Gastroesophageal sphincter (tissue), 3 donors: ENCODE results near the gene TNFSF12.

ENCODE experiments used
- CTCF ChIP-seq, 4 experiments: fragments of 200-600 bp in 2 of 4; fragments of 450-650 bp in 2 of 4; sonication (generic) in 1 of 4; IDR thresholded peaks; one replicate each; pipeline ENCODE4 v1.5.1; 2017 to 2019; ENCODE audit warnings: antibody characterized with exemption in 4 of 4, mild to moderate bottlenecking in 2 of 4, moderate library complexity in 2 of 4
- EP300 ChIP-seq: sonication (generic); formaldehyde crosslinking; IDR thresholded peaks from one replicate; pipeline ENCODE4 v1.6.1; 2017; ENCODE audit warnings: antibody characterized with exemption, mild to moderate bottlenecking
- POLR2A ChIP-seq, 2 donors: fragments of 450-650 bp; IDR thresholded peaks; one replicate each; pipeline ENCODE4 v1.6.1; 2017; ENCODE audit warnings: antibody characterized with exemption in 2 of 2, mild to moderate bottlenecking in 2 of 2, moderate library complexity in 1 of 2

GRCh38 chr17:7560172-7561027 lies 11.5 kb downstream of the TNFSF12 start:
- peak in 3 of 4 experiments; percentile 66 to 85 (median 71) for TF ChIP-seq CTCF (IDR thresholded peaks at IDR 0.05)
- TF ChIP-seq POLR2A (IDR thresholded peaks at IDR 0.05) = no peak
- no peak for TF ChIP-seq EP300
